Inferior parietal cortex (tissue), 1 donor: ENCODE results near the gene VDAC2.

ENCODE experiments used
- DNase-seq: peaks from one replicate; pipeline ENCODE4 v3.0.0-alpha.2; 2016; ENCODE audit errors: extremely low spot score

The VDAC2 gene

GRCh38 chr10:75250934-75251333 is 40.3 kb downstream of the VDAC2 start:
- DNase-seq: no peak

GRCh38 chr10:75253281-75254220 is 43.0 kb downstream of the VDAC2 start:
- DNase-seq: no peak

- no peak for DNase-seq
Measured at GRCh38 chr10:75254739-75255138, 44.1 kb downstream of the VDAC2 start.

- no peak for DNase-seq
Measured at GRCh38 chr10:75260990-75261389, 50.4 kb downstream of the VDAC2 start.

- DNase-seq: no peak
Measured at GRCh38 chr10:75261813-75262705, 51.5 kb downstream of the VDAC2 start.

GRCh38 chr10:75263806-75264205 is 53.2 kb downstream of the VDAC2 start:
- DNase-seq: no peak

- DNase-seq: no peak
Measured at GRCh38 chr10:75265856-75266255, 55.3 kb downstream of the VDAC2 start.

- DNase-seq: no peak
Measured at GRCh38 chr10:75266945-75267344, 56.3 kb downstream of the VDAC2 start.

- no peak for DNase-seq
Measured at GRCh38 chr10:75269605-75270004, 59.0 kb downstream of the VDAC2 start.

GRCh38 chr10:75272094-75272493 is 61.5 kb downstream of the VDAC2 start:
- DNase-seq: no peak

GRCh38 chr10:75272896-75273295 is 62.3 kb downstream of the VDAC2 start:
- DNase-seq: no peak

- DNase-seq: no peak
Measured at GRCh38 chr10:75276069-75276872, 65.7 kb downstream of the VDAC2 start.

- DNase-seq: no peak
Measured at GRCh38 chr10:75280236-75280635, 69.6 kb downstream of the VDAC2 start.
